HG02642 (cell line): ENCODE measurements around the gene MRPL33.
A peak's percentile ranks its signal among the peaks of the same experiment; 100 is the strongest.
"Not testable (repeated sequence)": the region's sequence is repeated elsewhere in the genome, so short reads cannot be mapped to it uniquely, and the experiment has no call there.

Source experiments
- ATAC-seq: cut with Tn5 transposase; IDR thresholded peaks from one replicate; pipeline ENCODE4 v1.9.1; 2021; ENCODE audit warnings: mild to moderate bottlenecking; ENCODE audit not compliant: unreplicated experiment, poor library complexity

The MRPL33 gene

DNA sequence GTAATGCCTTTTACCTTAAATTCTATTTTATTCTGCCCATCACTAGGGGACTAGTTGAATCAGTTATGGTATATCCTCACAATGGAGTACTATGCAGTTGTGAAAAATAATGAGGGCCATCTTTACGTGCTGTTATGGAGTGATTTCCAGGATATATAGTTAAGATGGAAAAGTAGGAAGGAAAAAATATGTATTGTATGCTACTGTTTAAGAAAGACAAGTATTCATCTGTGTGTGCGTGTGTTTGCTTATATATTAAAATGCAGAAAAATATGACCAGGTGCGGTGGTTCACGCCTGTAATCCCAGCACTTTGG lies 32.5 kb upstream of the MRPL33 start:
- no peak for ATAC-seq

DNA sequence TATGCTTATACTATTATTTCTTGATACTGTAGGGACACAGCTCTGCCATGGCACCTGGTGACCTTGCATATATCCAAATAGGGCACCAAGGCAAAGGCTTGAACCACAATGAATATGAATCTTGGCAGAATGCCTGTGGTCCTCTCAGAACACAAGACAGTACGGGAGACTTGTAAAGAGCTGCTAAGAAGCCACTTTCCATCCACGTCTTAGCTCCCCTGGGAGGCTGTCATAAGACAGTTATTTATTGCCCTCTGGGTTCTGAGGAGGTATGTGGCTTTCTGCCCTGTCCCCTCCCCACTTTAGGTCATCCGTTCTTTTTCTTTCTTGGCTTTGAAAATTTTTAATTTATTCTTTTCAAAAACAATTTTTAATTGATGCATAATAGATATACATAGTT lies 29.8 kb upstream of the MRPL33 start:
- ATAC-seq = no peak

DNA sequence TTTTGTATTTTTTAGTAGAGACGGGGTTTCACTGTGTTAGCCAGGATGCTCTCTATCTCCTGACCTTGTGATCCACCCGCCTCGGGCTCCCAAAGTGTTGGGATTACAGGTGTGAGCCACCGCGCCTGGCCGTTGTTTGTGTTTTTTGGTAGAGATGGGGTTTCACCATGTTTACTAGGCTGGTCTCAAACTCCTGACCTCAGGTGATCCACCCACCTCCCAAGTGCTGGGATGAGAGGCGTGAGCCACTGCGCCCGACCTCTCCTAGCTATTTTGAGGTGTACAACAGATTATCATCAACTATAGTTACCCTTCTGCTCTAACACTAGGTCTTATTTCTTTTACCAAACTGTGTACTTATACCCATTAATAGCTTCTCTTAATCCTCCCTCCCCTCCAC lies 28.9 kb upstream of the MRPL33 start:
- no peak for ATAC-seq

GRCh38 chr2:27745494-27745893 lies 26.0 kb upstream of the MRPL33 start:
- ATAC-seq = not testable (repeated sequence)

DNA sequence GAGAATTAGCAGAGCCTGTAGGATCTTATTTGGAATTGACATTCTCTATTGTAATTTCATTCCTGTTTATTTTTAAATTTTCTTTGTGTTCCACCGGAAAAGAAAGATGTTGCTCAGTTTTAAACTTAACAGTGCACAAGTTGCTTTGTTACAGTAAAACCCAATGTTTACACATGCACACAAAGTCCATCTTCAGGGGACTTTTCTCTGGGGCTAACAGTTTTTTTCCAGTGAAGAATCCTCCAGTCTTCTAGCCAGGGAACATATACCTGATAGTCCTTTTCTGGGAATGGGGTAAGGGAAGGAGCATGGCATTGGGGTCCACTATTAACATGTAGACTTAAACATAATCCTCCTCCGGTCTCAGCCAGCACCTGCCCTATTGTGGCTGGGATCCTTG lies 25.2 kb upstream of the MRPL33 start:
- ATAC-seq = no peak

DNA sequence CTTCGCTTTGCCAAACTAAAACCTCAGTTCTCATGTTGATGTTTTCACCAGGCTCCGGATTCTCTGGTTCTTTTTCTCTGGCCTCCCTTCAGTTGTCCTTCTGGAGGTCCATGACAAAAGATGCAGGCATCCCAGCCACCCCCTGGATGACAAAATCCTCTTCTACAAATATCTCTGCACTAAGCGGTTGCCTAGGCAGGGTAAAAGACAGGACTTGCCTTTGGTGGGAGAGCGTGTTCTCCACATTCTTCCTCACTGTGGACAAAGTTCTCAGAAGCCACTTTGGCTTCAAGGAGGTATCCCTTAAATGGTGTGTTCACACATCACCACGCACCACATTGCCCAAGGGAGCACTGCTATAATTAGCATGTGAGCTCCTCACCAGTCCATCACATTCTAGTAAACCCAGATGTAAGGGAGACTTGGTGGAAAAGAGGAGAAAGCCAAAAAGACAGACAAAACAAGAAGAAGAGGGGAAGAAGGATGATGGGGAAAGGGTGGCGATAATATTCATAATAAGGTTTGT lies 23.6 kb upstream of the MRPL33 start:
- ATAC-seq = no peak

DNA sequence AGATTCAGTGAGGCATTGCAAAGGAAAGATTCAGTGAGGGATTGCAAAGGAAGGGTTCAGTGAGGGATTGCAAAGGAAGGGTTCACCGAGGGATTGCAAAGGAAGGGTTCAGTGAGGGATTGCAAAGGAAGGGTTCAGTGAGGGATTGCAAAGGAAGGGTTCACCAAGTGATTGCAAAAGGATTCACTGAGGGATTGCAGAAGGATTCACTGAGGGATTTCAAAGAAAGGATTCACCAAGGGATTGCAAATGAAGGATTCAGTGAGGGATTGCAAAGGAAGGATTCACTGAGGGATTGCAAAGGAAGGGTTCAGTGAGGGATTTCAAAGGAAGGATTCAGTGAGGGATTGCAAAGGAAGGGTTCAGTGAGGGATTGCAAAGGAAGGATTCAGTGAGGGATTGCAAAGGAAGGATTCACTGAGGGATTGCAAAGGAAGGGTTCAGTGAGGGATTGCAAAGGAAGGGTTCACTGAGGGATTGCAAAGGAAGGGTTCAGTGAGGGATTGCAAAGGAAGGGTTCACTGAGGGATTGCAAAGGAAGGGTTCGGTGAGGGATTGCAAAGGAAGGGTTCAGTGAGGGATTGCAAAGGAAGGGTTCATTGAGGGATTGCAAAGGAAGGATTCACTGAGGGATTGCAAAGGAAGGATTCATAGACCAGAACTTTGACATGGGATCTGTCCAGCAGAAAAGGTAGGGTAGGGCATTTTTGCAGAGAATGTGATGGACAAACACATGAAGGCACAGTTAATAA lies 22.5 kb upstream of the MRPL33 start:
- ATAC-seq = not testable (repeated sequence)

DNA sequence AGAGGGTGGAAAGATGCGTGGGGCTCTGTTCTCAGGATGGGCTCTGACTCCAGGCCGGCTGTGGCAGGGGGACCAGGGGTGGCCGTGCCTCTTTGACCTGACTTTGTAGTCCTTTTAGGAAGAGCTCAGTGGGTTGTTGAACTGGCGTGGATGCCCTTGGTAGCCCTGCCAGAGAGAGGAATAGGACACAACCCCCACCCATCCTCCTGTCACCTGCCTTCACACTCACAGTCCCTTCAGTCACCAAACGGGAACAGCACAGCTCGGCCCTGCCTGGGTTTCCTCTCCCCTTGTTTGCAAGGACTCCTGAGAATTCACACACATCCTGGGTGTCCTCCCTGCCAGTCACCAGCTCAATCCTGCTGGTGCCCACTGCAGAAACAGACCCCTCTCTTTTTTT lies 20.1 kb upstream of the MRPL33 start:
- ATAC-seq = no peak

GRCh38 chr2:27752551-27753237 lies 18.8 kb upstream of the MRPL33 start:
- no peak for ATAC-seq

DNA sequence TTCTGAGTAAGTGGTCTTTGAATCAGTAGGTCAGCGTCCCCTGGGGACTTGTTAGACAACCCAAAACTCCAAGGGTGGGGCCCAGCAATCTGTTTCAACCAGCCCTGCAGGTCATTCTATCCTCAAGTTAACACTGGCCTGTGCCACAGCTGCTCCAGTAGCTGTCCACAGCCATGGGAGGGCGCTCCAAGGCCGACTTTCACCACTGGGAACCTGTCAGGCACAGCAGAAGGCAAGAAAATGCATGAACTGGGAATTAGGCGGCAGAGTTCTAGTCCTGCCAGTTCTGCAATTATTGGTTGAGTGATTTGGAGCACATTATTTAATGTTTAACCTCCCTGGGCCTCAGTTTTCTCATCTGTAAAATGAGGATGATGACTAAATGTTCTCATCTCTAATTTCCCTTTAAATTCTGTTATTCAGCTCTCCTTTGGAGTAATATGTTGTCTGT lies 17.4 kb upstream of the MRPL33 start:
- ATAC-seq = no peak

- ATAC-seq = no peak
These were observed 16.7 kb upstream of the MRPL33 start for GRCh38 chr2:27754831-27755230.

- ATAC-seq = no peak
These were observed 15.4 kb upstream of the MRPL33 start for GRCh38 chr2:27756091-27756490.

- ATAC-seq = no peak
These were observed 14.7 kb upstream of the MRPL33 start for GRCh38 chr2:27756544-27757498.

DNA sequence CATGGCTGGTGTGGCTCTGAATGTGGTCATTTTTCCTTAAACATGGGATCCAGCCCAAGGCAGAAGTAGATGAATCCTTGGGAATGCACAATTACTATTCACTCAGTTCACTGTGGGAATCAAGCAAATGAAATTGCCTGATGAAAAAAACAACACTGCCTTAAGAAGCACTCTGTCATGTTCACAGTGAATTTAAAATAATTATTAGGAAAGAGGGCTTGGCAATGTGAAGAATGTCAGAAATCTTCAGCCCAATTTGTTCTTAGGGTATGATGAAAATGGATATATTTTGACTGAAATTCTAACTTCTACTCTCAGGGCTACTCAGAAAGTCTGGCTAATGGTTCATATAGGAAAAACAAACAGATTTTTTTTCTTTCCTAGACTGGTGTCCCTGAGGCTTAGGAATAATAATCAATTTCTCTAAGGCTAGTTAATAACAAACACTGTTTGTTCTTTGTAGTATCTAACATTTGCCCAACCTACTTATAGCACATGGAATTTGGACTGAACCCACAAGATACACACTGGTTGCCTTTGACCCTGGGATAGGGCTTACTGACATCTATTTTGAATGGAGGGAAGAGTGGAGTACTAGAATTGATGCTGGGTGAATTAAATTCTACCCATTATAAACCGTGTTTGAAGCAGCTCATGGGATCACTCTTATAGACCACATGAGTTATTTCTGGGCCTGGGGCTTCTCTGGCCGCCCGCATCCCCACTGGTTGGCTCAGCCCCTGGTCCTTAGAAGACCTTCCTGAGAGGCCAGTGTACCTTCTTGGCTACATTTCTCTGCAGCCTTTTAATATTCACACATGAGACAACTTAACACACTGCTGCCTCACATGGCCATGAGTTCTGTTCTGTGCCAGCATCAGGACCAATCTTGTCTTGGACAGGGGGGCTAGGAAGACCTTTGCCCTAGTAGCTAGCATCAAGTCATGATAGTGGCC lies 8.3 kb upstream of the MRPL33 start:
- ATAC-seq = no peak

GRCh38 chr2:27763907-27764267 lies 7.6 kb upstream of the MRPL33 start:
- ATAC-seq = no peak

DNA sequence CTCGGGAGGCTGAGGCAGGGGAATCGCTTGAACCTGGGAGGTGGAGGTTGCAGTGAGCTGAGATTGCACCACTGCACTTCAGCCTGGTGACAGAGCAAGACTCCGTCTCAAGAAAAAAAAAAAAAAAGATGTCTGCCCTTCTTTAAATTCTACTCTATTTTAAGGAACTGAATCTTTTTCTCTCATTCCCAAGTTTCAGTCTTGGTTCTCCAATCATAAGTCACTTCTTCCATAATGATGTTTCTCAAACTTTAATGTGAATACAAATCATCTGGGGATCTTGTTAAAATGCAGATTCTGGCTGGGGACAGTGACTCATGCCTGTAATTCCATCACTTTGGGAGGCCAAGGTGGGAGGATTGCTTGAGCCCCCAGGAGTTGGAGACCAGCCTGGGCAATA lies 7.0 kb upstream of the MRPL33 start:
- not testable (repeated sequence) for ATAC-seq

GRCh38 chr2:27765621-27766286 lies 5.8 kb upstream of the MRPL33 start:
- no peak for ATAC-seq

DNA sequence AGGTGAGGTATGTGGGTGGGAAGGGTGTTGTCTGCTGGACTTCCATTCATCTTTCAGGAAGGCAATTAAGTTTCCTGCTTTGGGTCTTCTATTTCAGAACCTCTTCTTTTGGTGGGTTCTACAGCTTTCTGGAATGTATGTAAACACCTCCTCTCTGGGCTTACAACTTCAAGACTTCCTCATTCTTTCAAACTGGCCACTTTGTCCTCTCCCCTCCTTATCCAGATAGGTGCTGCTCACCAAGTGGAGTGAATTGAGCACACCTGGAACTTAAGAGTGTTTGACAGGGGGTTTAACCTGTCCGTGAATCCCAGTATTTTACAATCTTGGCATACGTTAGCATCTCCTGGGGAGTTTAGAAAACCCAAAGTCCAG lies 5.2 kb upstream of the MRPL33 start:
- no peak for ATAC-seq

DNA sequence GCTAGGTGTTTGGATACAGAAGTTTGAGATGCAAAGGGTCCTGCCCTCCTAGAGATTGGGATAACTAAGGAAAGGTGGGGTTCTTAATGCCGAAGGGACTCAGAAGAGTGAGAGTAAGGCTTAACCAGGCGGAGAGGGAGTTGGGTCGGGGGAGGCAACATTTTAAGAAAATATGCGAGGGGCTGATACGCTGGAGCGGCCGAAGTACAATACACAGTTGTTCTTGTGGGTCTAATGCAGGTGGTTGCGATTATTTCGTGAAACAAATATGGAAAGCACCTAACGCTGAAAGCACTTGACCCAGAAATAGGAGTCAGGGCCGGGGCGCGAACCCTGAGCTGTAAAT lies 344 bp upstream of the MRPL33 start:
- peak; percentile 24 for ATAC-seq
